Breast epithelium (tissue), 4 donors: ENCODE measurements around the gene NDFIP2. TPM values are rescaled to one million over a fixed set of nuclear protein-coding genes. Genes with fewer than 3 reads are reported as not detected.

Source experiments
- DNase-seq, 2 donors: peaks; one replicate each; pipeline ENCODE4 v3.0.0-alpha.2; 2019; ENCODE audit warnings: low spot score in 2 of 2
- H3K27ac ChIP-seq, 2 donors: fragments of 200-600 bp; sonication (generic) in 1 of 2; one replicate each; pipeline ENCODE4 v1.5.1; 2016 to 2019; ENCODE audit warnings: mild to moderate bottlenecking in 1 of 2
- H3K27me3 ChIP-seq, 2 donors: fragments of 200-600 bp; sonication (generic) in 1 of 2; one replicate each; pipeline versions ENCODE4 v1.5.1 to v1.6.0; 2017 to 2019; ENCODE audit warnings: control low read depth in 1 of 2, mild to moderate bottlenecking in 1 of 2
- H3K36me3 ChIP-seq: fragments of 200-600 bp; one replicate; pipeline ENCODE4 v1.5.1; 2019
- H3K4me1 ChIP-seq, 2 donors: fragments of 200-600 bp; sonication (generic); one replicate each; pipeline ENCODE4 v1.5.1; 2016 to 2019; ENCODE audit warnings: control low read depth in 1 of 2
- H3K4me3 ChIP-seq, 3 donors: fragments of 200-600 bp; sonication (generic); 1 replicate in 2 of 3; 2 replicates in 1 of 3; pipeline ENCODE4 v1.5.1; 2016 to 2019; ENCODE audit warnings: mild to moderate bottlenecking in 3 of 3, moderate library complexity in 2 of 3
- H3K9me3 ChIP-seq, 2 donors: fragments of 200-600 bp; sonication (generic) in 1 of 2; one replicate each; pipeline ENCODE4 v1.5.1; 2016 to 2019; ENCODE audit warnings: control low read depth in 1 of 2
- POLR2A ChIP-seq: fragments of 450-650 bp; IDR thresholded peaks from one replicate; pipeline ENCODE4 v1.6.1; 2016; ENCODE audit warnings: antibody characterized with exemption, mild to moderate bottlenecking, moderate library complexity
- POLR2AphosphoS5 ChIP-seq, 3 donors: sonication (generic); formaldehyde crosslinking; IDR thresholded peaks; one replicate each; pipeline ENCODE4 v1.6.1; 2017; ENCODE audit warnings: antibody characterized with exemption in 3 of 3
- intact Hi-C: fragments of 100-400 bp; cut with DNase I; formaldehyde crosslinking; loops from one replicate; pipeline ENCODE4 v1.15.1; 2023; ENCODE audit warnings: low total_unique reads
- total RNA-seq, 3 donors: library from RNA; depleted of rRNA; stranded (reverse); fragments of >200 nt; gene quantifications; one replicate each; pipeline ENCODE4 v1.1.0, GENCODE V29; 2016
- TF ChIP-seq, protein P1 (sequence below), 3 donors: fragments of 450-650 bp; IDR thresholded peaks; one replicate each; pipeline ENCODE4 v1.5.1; 2016 to 2017; ENCODE audit warnings: antibody characterized with exemption in 3 of 3, mild to moderate bottlenecking in 3 of 3, moderate library complexity in 3 of 3

NDFIP2 gene
- total RNA-seq, 3 donors from 2014 or later, result 15.8 to 26.5 (median 22.6) TPM

DNA sequence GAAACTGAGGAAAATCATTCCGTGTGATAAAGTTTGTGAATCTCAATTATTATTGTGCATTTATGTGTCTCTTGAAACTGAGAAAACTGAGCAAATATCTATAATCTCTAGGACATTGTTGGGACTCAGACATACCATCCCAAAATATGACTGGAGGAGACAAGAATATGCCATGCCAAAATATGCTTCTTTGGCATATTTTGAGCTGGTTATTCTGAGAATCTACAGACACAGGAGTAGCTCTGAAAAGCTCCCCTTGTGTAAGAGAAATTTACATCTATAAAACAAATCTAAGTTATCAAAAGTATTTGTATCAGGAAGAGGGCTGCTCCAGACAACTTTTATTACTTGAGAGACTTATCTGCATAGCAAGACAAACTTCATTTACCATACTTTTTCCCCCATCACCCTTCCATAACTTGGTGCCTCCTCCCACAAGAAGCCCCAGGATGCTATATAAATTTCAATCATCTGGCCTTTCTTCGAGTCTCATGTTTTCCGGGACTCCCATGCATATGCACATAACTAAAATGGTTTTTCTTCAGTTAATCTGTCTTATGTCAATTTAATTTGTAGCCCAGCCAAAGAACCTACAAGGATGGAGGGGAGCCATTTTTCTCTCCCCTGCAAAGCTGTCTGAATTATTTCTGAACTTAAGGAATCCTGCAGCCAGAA is 28.6 kb upstream of the NDFIP2 start:
- Histone ChIP-seq H3K4me1 (no peaks in the 10 kb centered on the region), H3K27me3 (peaks cover 0 to 4% of the 10 kb centered on the region in 2 donors), H3K9me3 (no peaks in the 10 kb centered on the region), H3K36me3 (no peaks in the 10 kb centered on the region), H3K27ac (no peak overlapping the region), H3K4me3 (no peak overlapping the region)
- no peak for TF ChIP-seq POLR2AphosphoS5 (IDR thresholded peaks at IDR 0.05)
- no peak for TF ChIP-seq POLR2A
- TF ChIP-seq, protein P1, sequence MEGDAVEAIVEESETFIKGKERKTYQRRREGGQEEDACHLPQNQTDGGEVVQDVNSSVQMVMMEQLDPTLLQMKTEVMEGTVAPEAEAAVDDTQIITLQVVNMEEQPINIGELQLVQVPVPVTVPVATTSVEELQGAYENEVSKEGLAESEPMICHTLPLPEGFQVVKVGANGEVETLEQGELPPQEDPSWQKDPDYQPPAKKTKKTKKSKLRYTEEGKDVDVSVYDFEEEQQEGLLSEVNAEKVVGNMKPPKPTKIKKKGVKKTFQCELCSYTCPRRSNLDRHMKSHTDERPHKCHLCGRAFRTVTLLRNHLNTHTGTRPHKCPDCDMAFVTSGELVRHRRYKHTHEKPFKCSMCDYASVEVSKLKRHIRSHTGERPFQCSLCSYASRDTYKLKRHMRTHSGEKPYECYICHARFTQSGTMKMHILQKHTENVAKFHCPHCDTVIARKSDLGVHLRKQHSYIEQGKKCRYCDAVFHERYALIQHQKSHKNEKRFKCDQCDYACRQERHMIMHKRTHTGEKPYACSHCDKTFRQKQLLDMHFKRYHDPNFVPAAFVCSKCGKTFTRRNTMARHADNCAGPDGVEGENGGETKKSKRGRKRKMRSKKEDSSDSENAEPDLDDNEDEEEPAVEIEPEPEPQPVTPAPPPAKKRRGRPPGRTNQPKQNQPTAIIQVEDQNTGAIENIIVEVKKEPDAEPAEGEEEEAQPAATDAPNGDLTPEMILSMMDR (IDR thresholded peaks at IDR 0.05), result no peak
- intact Hi-C loops, result no loop called here
- DNase-seq, result no peak

DNA sequence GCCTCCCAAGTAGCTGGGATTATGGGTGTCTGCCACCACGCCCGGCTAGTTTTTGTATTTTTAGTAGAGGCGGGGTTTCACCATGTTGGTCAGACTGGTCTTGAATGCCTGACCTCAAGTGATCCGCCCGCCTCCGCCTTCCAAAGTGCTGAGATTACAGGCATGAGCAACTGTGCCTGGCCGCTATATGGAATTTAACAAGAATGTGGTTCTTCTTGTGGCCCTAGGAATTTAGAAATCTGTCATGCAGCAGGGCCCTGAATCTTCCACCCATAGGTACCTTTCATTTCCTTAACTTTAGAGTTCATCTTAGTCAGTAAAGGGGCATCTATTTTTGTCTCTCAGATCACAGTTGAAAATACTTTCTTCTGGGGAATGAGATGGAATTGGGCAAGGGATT is 25.6 kb upstream of the NDFIP2 start:
- peaks cover 0 to 4% of the 10 kb centered on the region in 2 donors for H3K27me3 ChIP-seq
- H3K9me3 ChIP-seq, result no peaks in the 10 kb centered on the region
- intact Hi-C loops, result no loop called here
- H3K4me1 ChIP-seq, result no peaks in the 10 kb centered on the region
- DNase-seq, result no peak
- no peaks in the 10 kb centered on the region for H3K36me3 ChIP-seq
- no peak for TF ChIP-seq POLR2AphosphoS5 (IDR thresholded peaks at IDR 0.05)
- TF ChIP-seq, protein P1 (IDR thresholded peaks at IDR 0.05), result no peak
- TF ChIP-seq POLR2A, result no peak
- no peak overlapping the region for H3K4me3 ChIP-seq
- H3K27ac ChIP-seq, result no peak overlapping the region

DNA sequence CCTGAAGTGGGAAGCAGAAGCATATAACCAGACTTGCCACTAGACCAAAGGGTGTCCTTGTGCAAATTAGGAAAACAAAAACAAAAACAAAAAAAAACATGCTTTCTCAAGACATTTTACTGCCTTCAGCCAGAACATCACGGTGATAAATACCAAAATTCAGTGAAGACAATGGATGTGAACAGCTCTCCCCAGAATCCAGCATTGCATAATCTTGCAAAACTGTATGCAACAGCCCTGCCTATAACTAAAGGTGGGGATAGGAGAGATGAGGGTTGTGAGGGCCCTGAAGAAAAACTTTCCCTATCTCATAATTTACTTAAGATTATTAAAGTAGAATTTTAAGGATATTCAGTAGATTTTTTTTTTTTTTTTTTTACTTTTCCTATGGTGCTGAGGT is 24.9 kb upstream of the NDFIP2 start:
- no peak for DNase-seq
- intact Hi-C loops, result no loop called here
- TF ChIP-seq POLR2AphosphoS5 (IDR thresholded peaks at IDR 0.05), result no peak
- no peak for TF ChIP-seq POLR2A
- TF ChIP-seq, protein P1 (IDR thresholded peaks at IDR 0.05), result no peak
- H3K27me3 ChIP-seq, result peaks cover 0 to 4% of the 10 kb centered on the region in 2 donors
- no peaks in the 10 kb centered on the region for H3K36me3 ChIP-seq
- no peaks in the 10 kb centered on the region for H3K9me3 ChIP-seq
- H3K27ac ChIP-seq, result no peak overlapping the region
- H3K4me1 ChIP-seq, result no peaks in the 10 kb centered on the region
- H3K4me3 ChIP-seq, result no peak overlapping the region

DNA sequence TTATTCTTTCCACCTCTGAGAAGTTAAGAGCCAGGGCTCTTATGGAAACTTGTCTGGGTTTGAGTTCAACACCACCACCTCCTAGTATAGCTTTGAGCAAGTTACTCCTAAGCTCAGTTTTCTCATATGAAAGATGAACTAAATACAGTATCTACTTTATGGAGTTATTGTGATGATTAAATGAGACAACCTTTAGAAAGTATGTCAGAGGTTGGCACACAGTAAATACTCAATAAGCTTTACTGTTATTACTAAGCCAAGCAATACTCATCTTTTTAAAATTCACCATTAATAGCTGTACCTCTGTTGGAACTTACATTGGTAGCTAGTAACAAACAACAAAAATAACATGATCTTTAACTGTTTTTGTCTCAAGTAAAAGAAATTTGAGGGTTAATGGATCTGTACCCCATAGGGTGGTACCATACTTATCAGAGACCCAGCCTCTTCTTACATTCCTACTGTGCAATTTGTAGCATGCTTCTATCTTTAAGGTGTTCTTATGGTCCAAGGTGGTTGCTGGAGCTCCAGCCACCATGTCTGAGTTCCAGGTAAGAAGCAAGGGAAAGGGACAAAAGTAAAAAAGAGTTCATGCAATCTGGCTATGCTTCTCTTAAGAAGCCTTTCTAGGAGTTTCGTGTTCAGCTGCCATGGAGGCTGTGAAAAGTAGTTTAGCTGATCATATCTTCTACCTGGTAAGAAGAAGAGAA is 24.1 kb upstream of the NDFIP2 start:
- Histone ChIP-seq H3K27me3 (peaks cover 0 to 4% of the 10 kb centered on the region in 2 donors), H3K27ac (no peak overlapping the region), H3K36me3 (no peaks in the 10 kb centered on the region), H3K4me1 (no peaks in the 10 kb centered on the region), H3K4me3 (no peak overlapping the region), H3K9me3 (no peaks in the 10 kb centered on the region)
- intact Hi-C loops, result no loop called here
- DNase-seq, result no peak
- TF ChIP-seq POLR2AphosphoS5 (IDR thresholded peaks at IDR 0.05) (no peak), POLR2A (no peak)
- TF ChIP-seq, protein P1 (IDR thresholded peaks at IDR 0.05), result no peak

DNA sequence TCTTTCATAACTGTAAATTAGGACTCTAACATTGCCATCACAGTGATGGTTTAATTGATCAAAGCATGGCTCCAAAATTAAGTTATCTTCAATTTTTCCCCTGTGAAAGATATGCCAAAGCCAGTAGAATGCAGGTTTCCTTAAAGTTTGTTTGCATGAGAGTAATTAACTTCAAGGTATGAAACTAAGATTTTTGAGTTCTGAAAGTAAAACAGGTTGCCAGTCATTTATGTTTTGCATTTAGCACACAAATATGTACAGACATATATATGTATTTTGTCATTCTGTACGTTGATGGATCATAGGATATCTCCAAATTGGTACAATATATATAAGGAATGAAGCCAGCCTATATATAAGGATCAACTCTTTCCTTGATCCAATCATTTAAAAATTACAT is 23.6 kb upstream of the NDFIP2 start:
- intact Hi-C loops, result no loop called here
- no peak overlapping the region for H3K4me3 ChIP-seq
- DNase-seq, result no peak
- H3K27me3 ChIP-seq, result peaks cover 0 to 4% of the 10 kb centered on the region in 2 donors
- H3K4me1 ChIP-seq, result no peaks in the 10 kb centered on the region
- TF ChIP-seq, protein P1 (IDR thresholded peaks at IDR 0.05), result no peak
- no peak for TF ChIP-seq POLR2A
- TF ChIP-seq POLR2AphosphoS5 (IDR thresholded peaks at IDR 0.05), result no peak
- no peaks in the 10 kb centered on the region for H3K9me3 ChIP-seq
- no peak overlapping the region for H3K27ac ChIP-seq
- no peaks in the 10 kb centered on the region for H3K36me3 ChIP-seq
